GM21825 (cell line): Measurements from ENCODE around the gene SLC10A7.
"Not testable (repeated sequence)": the region's sequence is repeated elsewhere in the genome, so short reads cannot be mapped to it uniquely, and the experiment has no call there.

Experiments
- ATAC-seq: cut with Tn5 transposase; IDR thresholded peaks from one replicate; pipeline ENCODE4 v1.9.1; 2021; ENCODE audit warnings: mild to moderate bottlenecking, moderate library complexity; ENCODE audit not compliant: unreplicated experiment

Gene SLC10A7

GRCh38 chr4:146368209-146368608, 153.5 kb downstream of the SLC10A7 start:
- ATAC-seq = no peak

GRCh38 chr4:146367347-146367746, 154.4 kb downstream of the SLC10A7 start:
- ATAC-seq = no peak

- ATAC-seq = no peak
Measured at GRCh38 chr4:146359771-146360170, 162.0 kb downstream of the SLC10A7 start.

GRCh38 chr4:146350114-146350513, 171.6 kb downstream of the SLC10A7 start:
- ATAC-seq = not testable (repeated sequence)

GRCh38 chr4:146349306-146349705, 172.4 kb downstream of the SLC10A7 start:
- ATAC-seq = no peak

GRCh38 chr4:146347822-146348221, 173.9 kb downstream of the SLC10A7 start:
- no peak for ATAC-seq

GRCh38 chr4:146346276-146346675, 175.5 kb downstream of the SLC10A7 start:
- no peak for ATAC-seq

- ATAC-seq = no peak
Measured at GRCh38 chr4:146343776-146344175, 178.0 kb downstream of the SLC10A7 start.

- peak; percentile 85 for ATAC-seq
Measured at GRCh38 chr4:146343199-146343598, 178.5 kb downstream of the SLC10A7 start.

GRCh38 chr4:146342600-146343192, 179.0 kb downstream of the SLC10A7 start:
- no peak for ATAC-seq

- ATAC-seq = no peak
Measured at GRCh38 chr4:146340798-146341197, 180.9 kb downstream of the SLC10A7 start.

GRCh38 chr4:146338512-146338911, 183.2 kb downstream of the SLC10A7 start:
- no peak for ATAC-seq

GRCh38 chr4:146336410-146336807, 185.3 kb downstream of the SLC10A7 start:
- ATAC-seq = no peak

- no peak for ATAC-seq
Measured at GRCh38 chr4:146335763-146336409, 185.9 kb downstream of the SLC10A7 start.

GRCh38 chr4:146334862-146335449, 186.8 kb downstream of the SLC10A7 start:
- ATAC-seq = no peak

GRCh38 chr4:146333895-146334262, 187.9 kb downstream of the SLC10A7 start:
- no peak for ATAC-seq

- peak; percentile 90 for ATAC-seq
Measured at GRCh38 chr4:146333187-146333894, 188.4 kb downstream of the SLC10A7 start.

- ATAC-seq = no peak
Measured at GRCh38 chr4:146330392-146330791, 191.3 kb downstream of the SLC10A7 start.

GRCh38 chr4:146329050-146329716, 192.6 kb downstream of the SLC10A7 start:
- no peak for ATAC-seq

- ATAC-seq = no peak
Measured at GRCh38 chr4:146327859-146328650, 193.7 kb downstream of the SLC10A7 start.
